NCI-H526 (cell line): ENCODE results near the gene TTC27.
"Not testable (repeated sequence)": the region's sequence is repeated elsewhere in the genome, so short reads cannot be mapped to it uniquely, and the experiment has no call there.

Experiments used
- DNase-seq, 2 experiments: peaks; one replicate each; lab custom pipeline; 2025; lab: John Stamatoyannopoulos, UW

TTC27 gene

GRCh38 chr2:32807662-32808061 lies 179.8 kb downstream of the TTC27 start:
- no peak for DNase-seq

DNA sequence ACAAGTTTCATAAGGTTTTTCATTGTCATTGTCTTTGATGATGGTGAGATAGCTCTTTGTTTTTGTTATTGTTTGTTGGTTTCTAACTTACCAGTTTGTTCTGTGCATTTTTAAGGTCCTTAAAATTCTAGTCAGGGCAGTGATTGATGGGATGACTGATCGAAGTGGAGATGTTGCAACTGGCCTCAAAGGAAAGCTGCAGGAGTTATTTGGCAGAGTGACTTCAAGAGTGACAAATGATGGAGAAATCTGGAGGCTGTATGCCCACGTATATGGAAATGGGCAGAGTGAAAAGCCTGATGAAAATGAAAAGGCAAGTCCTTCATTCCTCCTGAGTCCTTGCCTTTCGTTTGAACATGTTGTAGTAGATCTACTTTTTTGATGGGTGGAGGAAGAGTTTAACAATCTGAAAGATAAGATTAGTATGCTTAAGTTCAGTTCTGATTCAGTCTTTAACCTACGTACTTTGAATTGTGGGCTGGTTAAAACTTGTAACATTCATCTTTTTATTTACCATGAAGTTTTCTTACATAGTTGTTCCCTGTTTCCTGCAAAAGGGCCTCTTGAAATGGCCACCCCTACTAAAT lies 183.2 kb downstream of the TTC27 start:
- DNase-seq, result no peak

- DNase-seq, result no peak
Measured at GRCh38 chr2:32811696-32812095, 183.8 kb downstream of the TTC27 start.

DNA sequence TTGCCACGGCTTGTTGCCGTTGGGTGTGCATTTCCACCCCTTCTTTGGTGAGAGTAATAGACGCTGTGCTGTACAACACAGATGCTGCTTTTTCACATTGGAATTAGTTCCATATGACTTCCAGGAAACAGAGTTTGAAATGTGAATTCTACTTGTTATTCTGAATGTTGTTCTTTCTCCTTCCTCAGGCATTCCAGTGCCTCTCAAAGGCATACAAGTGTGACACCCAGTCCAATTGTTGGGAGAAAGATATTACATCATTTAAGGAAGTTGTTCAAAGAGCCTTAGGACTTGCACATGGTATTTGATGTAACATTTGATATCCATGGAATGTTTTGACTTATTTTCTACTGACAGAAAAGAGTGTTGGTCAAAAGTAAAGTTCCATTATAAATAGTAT lies 184.5 kb downstream of the TTC27 start:
- no peak for DNase-seq

DNA sequence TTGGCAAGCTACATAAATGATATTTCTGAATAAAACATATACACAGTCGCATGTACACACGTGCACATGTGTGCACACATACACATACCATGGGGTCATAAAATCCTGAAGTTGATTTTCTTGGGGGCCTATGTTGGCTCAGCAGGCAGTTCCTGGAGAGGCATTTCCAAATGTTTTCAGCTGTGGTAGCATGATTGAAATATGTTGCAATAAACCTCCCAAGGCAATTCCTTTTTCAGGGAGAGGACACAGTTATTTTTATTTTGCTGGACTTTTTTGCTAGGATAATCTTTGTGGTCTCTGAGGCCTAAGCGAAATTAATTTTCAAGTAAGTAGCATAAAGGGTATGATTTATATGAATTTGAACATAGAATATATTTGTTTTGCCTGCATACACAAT lies 192.2 kb downstream of the TTC27 start:
- DNase-seq, result no peak

GRCh38 chr2:32820701-32821100 lies 192.9 kb downstream of the TTC27 start:
- DNase-seq, result no peak

DNA sequence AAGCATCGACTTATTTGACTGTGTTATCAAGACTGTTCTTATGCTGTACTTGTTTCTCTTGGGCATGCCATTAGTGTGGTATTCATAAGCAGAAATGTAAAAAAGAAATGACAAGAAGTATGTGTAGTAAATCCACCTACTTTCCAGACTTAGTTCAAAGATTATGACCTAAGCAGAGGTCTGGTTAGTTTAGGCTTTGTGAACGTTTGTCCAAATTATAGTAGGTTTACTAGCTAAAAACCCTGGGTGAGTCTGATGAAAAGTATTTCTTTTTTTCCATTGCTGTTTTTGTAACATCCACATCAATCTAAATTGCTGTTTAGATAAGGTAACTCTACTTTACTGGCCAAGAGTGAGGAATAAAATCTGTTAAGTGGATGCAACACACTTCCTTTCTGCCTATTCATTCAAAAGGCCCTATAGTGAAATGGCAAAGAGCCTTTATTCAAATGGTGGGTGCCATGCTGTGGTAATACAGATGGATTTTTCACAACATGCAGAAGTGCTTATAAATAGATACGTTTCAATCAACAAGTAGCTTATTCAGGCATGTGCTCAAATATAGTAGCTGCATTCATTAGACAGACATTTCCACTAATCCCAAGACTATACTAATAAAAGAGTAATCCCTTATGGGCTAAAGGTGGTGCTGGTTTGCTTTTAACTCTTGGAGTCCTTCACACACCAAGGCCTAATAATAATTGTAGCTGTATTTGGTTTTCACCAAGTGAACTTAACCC lies 196.4 kb downstream of the TTC27 start:
- DNase-seq, result no peak

- DNase-seq, result no peak
Measured at GRCh38 chr2:32825291-32825712, 197.5 kb downstream of the TTC27 start.

DNA sequence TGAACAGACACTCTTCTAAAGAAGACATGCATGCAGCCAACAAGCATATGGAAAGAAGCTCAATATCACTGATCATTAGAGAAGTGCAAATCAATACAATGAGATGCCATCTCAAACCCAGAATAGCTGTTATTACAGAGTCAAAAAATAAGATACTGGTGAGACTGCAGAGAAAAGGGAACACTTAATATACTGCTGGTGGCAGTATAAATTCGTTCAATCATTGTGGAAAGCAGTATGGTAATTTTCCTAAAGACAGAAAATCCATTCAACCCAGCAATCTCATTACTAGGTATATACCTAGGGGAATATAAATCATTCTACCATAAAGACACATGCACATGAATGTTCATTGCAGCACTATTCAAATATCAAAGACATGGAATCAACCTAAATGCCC lies 202.3 kb downstream of the TTC27 start:
- DNase-seq, result no peak

DNA sequence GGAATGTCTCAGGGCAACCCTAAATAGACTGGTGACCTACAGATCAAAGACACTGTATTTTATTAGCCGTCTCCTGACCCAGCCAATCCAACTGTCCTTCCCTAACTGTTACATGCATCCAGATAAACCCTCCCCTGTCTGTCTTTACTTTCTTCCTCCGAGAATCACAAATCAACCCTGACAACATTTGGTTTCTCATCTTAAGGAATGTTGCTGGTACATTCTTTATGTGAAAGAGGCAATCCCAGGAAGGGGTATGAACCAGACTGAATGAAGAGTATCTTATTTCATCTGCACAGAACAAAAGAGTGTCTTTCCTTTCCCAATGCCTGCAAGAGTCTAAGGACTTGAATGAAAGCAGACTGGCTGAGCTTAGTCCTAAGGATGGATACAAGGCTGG lies 205.0 kb downstream of the TTC27 start:
- DNase-seq, result no peak

GRCh38 chr2:32833709-32834108 lies 205.9 kb downstream of the TTC27 start:
- DNase-seq, result no peak

- DNase-seq, result no peak
Measured at GRCh38 chr2:32835148-32835547, 207.3 kb downstream of the TTC27 start.

- no peak for DNase-seq
Measured at GRCh38 chr2:32836933-32837332, 209.1 kb downstream of the TTC27 start.

DNA sequence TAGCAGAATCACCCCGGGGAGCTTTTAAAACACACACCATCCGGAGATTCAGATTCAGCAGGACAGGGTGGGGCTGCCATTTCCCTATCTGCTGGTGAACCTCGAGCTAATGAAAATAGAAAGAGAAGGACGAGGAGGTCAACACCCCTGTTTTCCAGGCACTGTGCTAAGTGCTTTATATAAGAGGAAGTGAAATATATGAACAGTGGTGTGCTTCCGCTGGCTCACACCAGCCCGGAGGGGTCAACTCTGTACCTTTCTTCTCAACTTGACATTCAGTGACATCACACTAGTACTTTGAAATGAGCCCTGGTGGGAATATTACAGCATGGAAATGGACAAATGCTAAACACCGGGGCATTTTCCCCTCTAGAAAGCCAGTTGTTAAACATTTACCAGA lies 210.6 kb downstream of the TTC27 start:
- DNase-seq, result no peak

- DNase-seq, result no peak
Measured at GRCh38 chr2:32838949-32839348, 211.1 kb downstream of the TTC27 start.

- DNase-seq, result no peak
Measured at GRCh38 chr2:32841931-32842898, 214.4 kb downstream of the TTC27 start.

DNA sequence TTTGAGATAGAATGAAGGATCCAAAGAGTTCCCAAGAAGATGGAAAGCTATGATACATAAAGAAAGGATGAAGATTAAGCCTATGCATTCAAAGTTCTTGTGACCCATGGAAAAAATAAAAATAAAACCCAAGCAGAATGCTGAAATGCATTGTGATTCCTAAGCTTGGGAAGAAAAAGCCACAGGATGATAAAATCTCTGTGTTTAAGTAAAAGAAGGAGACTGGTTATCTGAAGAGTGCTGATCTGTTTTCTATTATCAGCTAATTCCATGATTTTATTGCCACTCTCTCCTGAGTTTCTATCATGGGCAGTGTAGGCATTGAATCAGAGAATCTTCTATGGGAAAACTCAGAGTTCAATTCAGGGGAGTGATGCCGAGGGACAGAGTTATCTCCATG lies 215.8 kb downstream of the TTC27 start:
- no peak for DNase-seq

GRCh38 chr2:32844253-32844652 lies 216.4 kb downstream of the TTC27 start:
- no peak for DNase-seq

- DNase-seq, result not testable (repeated sequence)
Measured at GRCh38 chr2:32846274-32846673, 218.4 kb downstream of the TTC27 start.

DNA sequence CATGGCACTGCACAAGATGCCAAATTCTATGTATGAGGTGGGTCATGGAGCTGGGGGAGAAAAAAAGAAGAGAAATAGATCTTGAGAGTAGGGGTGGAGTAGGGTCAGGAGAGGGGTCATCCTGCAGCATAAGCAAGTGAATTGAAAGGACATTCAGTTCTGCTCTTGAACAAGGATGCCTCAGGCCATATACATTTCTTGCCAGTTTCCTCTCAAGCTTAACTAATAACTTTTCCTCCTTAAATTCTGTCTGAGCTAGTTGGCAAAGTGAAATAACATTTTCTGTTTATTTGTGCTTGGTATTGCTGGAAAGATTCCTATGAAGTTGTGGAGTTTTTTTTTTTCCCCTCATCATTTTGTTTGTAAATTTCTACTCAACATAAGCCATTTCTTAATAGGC lies 219.9 kb downstream of the TTC27 start:
- DNase-seq, result no peak

DNA sequence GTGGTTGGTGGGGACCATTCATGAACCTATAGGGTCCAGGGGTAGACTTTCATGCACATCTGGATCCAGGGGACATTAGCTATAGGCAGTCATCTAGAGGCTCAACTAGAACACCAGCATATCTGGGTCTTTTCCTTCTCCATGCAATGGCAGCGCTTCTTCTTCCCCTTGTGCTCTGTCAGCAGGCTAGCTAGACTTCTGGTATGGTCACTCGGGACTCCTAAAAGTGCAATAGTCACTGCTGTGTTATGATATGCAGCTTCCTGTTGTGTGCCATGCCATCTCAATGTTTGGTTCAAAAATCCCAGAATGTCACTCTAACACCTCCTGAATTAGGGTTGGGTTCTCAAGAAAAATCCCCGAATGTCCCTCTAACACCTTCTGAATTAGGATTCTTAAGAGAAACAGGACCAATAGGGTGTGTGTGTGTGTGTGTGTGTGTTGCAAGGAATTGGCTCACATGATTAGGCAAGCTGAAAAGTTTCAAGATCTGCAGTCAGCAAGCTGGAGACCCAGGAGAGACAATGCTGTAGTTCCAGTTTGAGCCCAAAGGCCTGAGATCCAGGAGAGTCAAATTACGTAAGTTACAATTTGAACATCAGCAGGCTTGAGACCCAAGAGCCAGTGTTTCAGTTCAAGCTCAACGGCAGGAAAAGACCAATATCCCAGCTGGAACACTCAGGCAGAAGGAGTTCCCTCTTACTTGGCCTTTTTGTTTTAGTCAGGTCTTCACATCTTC lies 221.8 kb downstream of the TTC27 start:
- no peak for DNase-seq
